Liver (tissue), 9 donors: ENCODE results near the gene ARAP1. TPM values are rescaled to one million over a fixed set of nuclear protein-coding genes. Genes with fewer than 3 reads are reported as not detected.

Experiments
- DNase-seq: peaks from one replicate; pipeline ENCODE4 v3.0.0-alpha.2; 2017; ENCODE audit warnings: low spot score
- H3K27ac ChIP-seq, 2 donors: one replicate each; pipeline ENCODE4 v1.7.0; 2013; ENCODE audit warnings: inconsistent platforms in 2 of 2, low read length in 2 of 2, control low read depth in 1 of 2, low read depth in 1 of 2, mild to moderate bottlenecking in 1 of 2
- H3K27me3 ChIP-seq, 4 donors: one replicate each; pipeline versions ENCODE4 v1.6.1 to v1.7.0; 2013; ENCODE audit warnings: low read length in 3 of 4, inconsistent platforms in 1 of 4, mild to moderate bottlenecking in 1 of 4, moderate library complexity in 1 of 4; ENCODE audit not compliant: control insufficient read depth in 4 of 4, insufficient read depth in 4 of 4
- H3K36me3 ChIP-seq, 4 donors: one replicate each; pipeline versions ENCODE4 v1.6.1 to v1.7.0; 2013; ENCODE audit warnings: low read length in 3 of 4, mild to moderate bottlenecking in 3 of 4, low read depth in 1 of 4, moderate library complexity in 1 of 4; ENCODE audit not compliant: control insufficient read depth in 4 of 4, insufficient read depth in 3 of 4
- H3K4me1 ChIP-seq, 4 donors: one replicate each; pipeline versions ENCODE4 v1.6.1 to v1.7.0; 2013; ENCODE audit warnings: low read length in 3 of 4, mild to moderate bottlenecking in 3 of 4, moderate library complexity in 1 of 4; ENCODE audit not compliant: control insufficient read depth in 4 of 4, insufficient read depth in 4 of 4
- H3K4me3 ChIP-seq, 3 donors: one replicate each; pipeline versions ENCODE4 v1.6.1 to v1.7.0; 2013; ENCODE audit warnings: low read length in 3 of 3, control low read depth in 1 of 3, low read depth in 1 of 3, mild to moderate bottlenecking in 1 of 3
- H3K9ac ChIP-seq, 2 donors: one replicate each; pipeline ENCODE4 v1.7.0; 2013; ENCODE audit warnings: low read length in 2 of 2, mild to moderate bottlenecking in 2 of 2, moderate library complexity in 2 of 2, control low read depth in 1 of 2, low read depth in 1 of 2
- H3K9me3 ChIP-seq, 4 donors: one replicate each; pipeline versions ENCODE4 v1.6.1 to v1.7.0; 2013; ENCODE audit warnings: low read length in 3 of 4; ENCODE audit not compliant: control insufficient read depth in 4 of 4
- CTCF ChIP-seq: fragments of 150-350 bp; IDR thresholded peaks from 2 replicates; pipeline ENCODE4 v1.5.1; 2017; ENCODE audit warnings: improper control_type of control experiment, low read depth, low read length; ENCODE audit not compliant: missing input control
- EGR1 ChIP-seq, 2 donors: IDR thresholded peaks; 2 replicates each; pipeline ENCODE4 v1.6.1; 2016 to 2018; ENCODE audit warnings: antibody characterized with exemption in 2 of 2, low read depth in 2 of 2
- FOXA2 ChIP-seq: IDR thresholded peaks from 2 replicates; pipeline ENCODE4 v1.6.1; 2016; ENCODE audit warnings: antibody characterized with exemption
- HNF4A ChIP-seq, 2 donors: conservative IDR thresholded peaks; 2 replicates each; pipeline ENCODE4 v1.6.1; 2016; ENCODE audit warnings: antibody characterized with exemption in 2 of 2, mild to moderate bottlenecking in 2 of 2
- HNF4G ChIP-seq: IDR thresholded peaks from 2 replicates; pipeline ENCODE4 v1.6.1; 2016; ENCODE audit warnings: antibody characterized with exemption
- JUND ChIP-seq, 2 donors: IDR thresholded peaks; 2 replicates each; pipeline ENCODE4 v1.6.1; 2016; ENCODE audit warnings: antibody characterized with exemption in 2 of 2
- MAX ChIP-seq: IDR thresholded peaks from 2 replicates; pipeline ENCODE4 v1.6.1; 2016; ENCODE audit warnings: antibody characterized with exemption
- NR2F2 ChIP-seq: IDR thresholded peaks from 2 replicates; pipeline ENCODE4 v1.6.1; 2016; ENCODE audit warnings: antibody characterized with exemption
- RAD21 ChIP-seq, 2 donors: IDR thresholded peaks; 2 replicates each; pipeline ENCODE4 v1.6.1; 2016; ENCODE audit warnings: antibody characterized with exemption in 2 of 2, mild to moderate bottlenecking in 2 of 2
- REST ChIP-seq: IDR thresholded peaks from 2 replicates; pipeline ENCODE4 v1.6.1; 2016; ENCODE audit warnings: antibody characterized with exemption, mild to moderate bottlenecking
- RXRA ChIP-seq, 2 donors: IDR thresholded peaks; 2 replicates each; pipeline ENCODE4 v1.6.1; 2017 to 2018; ENCODE audit warnings: antibody characterized with exemption in 2 of 2, mild to moderate bottlenecking in 1 of 2
- TAF1 ChIP-seq: conservative IDR thresholded peaks from 2 replicates; pipeline ENCODE4 v1.6.1; 2016; ENCODE audit warnings: antibody characterized with exemption, mild to moderate bottlenecking
- YY1 ChIP-seq: IDR thresholded peaks from 2 replicates; pipeline ENCODE4 v1.6.1; 2016; ENCODE audit warnings: antibody characterized with exemption, mild to moderate bottlenecking
- ZBTB33 ChIP-seq: IDR thresholded peaks from 2 replicates; pipeline ENCODE4 v1.6.1; 2016; ENCODE audit warnings: antibody characterized with exemption
- WGBS: extraction: QIAGEN DNeasy Blood & Tissue Kit; methylation state at CpG from one replicate; pipeline ENCODE4 v1.1.7; 2013; 5-methylcytosine and 5-hydroxymethylcytosine counted together
- polyA plus RNA-seq, 2 donors: library from polyadenylated mRNA; stranded (reverse) in 1 of 2; unstranded in 1 of 2; fragments of 200-250 nt in 1 of 2; fragments of >200 nt in 1 of 2; fragmentation: Nextera tagmentation in 1 of 2; extraction: Ambion mirVana in 1 of 2; gene quantifications; one replicate each; pipeline versions ENCODE4 v1.2.1 to v1.2.3, GENCODE V29; 2013 to 2015
- total RNA-seq, 2 donors: library from RNA; depleted of rRNA; stranded (reverse); fragments of >200 nt; gene quantifications; one replicate each; pipeline ENCODE4 v1.2.3, GENCODE V29; 2014
- donor health status: healthy.
- donor health status: healthy.
- donor health status: healthy.
- donor health status: healthy.
- donor health status: healthy.

The ARAP1 gene
- total and polyA plus RNA-seq, 4 donors, result 14.4 to 77.8 (median 43.5) TPM

- no peak overlapping the region for H3K4me3 ChIP-seq
- peaks cover 0 to 6% (median 1%) of the 10 kb centered on the region in 4 donors for H3K4me1 ChIP-seq
These were observed 72.3 kb downstream of the ARAP1 start for GRCh38 chr11:72679869-72680268.

More at GRCh38 chr11:72679869-72680268, 72.3 kb downstream of the ARAP1 start:
- DNase-seq, result no peak
- 69% methylated on average over 5 of the region's 5 CpGs for WGBS
- Histone ChIP-seq H3K9ac (no peak overlapping the region), H3K36me3 (peaks cover 0 to 2% (median under 1%) of the 10 kb centered on the region in 4 donors), H3K9me3 (no peaks in the 10 kb centered on the region), H3K27me3 (peaks cover 0 to 4% (median 2%) of the 10 kb centered on the region in 4 donors), H3K27ac (no peak overlapping the region)
- TF ChIP-seq EGR1 (IDR thresholded peaks at IDR 0.05; ENCODE audit: low read depth in 2 of 2), result no peak
- no peak for TF ChIP-seq MAX
- no peak for TF ChIP-seq YY1
- no peak for TF ChIP-seq FOXA2
- TF ChIP-seq REST, result no peak
- TF ChIP-seq JUND (IDR thresholded peaks at IDR 0.05), result no peak
- TF ChIP-seq ZBTB33, result no peak
- TF ChIP-seq RXRA (IDR thresholded peaks at IDR 0.05), result no peak
- TF ChIP-seq RAD21 (IDR thresholded peaks at IDR 0.05), result no peak
- no peak for TF ChIP-seq HNF4G
- no peak for TF ChIP-seq TAF1
- no peak for TF ChIP-seq CTCF
- TF ChIP-seq NR2F2, result no peak
- TF ChIP-seq HNF4A (conservative IDR thresholded peaks at IDR 0.05), result no peak
